ENCODE data around the gene IFNAR2. TPM values are rescaled to one million over a fixed set of nuclear protein-coding genes. Genes with fewer than 3 reads are reported as not detected.

Gene IFNAR2
- total and polyA plus RNA-seq, 2 experiments from 2014 or later: 16.8 to 18.2 TPM

DNA sequence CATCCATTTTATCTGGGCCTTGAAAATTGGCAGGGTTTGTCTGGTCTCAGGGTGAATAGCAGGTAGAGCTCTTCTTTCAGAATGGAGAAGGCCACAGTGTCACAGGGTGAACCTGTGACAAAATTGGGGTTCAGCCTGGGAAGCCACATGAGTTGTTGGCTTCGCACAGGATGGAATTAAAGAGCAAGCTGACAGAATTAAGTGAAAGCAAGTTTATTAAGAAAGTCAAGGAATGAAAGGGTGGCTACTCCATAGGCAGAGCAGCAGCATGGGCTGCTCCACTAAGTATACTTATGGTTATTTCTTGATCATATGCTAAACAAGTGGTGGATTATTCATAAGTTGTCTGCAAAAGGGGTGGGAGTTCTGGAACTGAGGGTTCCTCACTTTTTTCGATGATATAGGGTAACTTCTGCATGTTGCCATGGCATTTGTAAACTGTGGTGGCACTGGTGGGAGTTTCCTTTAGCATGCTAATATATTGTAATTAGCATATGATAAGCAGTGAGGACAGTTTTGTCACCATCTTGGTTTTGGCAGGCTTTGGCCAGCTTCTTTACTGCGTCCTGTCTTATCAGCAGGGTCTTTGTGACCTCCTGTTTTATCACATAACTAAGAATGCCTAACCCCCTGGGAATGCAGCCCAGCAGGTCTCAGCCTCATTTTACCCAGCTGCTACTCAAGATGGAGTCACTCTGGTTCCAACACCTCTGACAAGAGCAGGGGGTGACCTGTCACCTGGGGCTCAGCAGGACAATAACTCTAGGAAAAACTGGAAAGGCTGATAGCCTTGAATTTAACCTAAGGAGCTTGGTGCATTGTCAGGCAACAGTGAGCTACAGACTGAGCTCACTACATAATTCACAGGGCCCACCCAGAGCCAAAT lies 5.1 kb downstream of the IFNAR2 start (continued):
- TF ChIP-seq REST (IDR thresholded peaks at IDR 0.05; ENCODE audit: unreplicated experiment) (no peak), CTCF (conservative IDR thresholded peaks at IDR 0.05; ENCODE audit: low read depth in 2 of 2) (no peak), EZH2phosphoT487 (IDR thresholded peaks at IDR 0.05; ENCODE audit: unreplicated experiment) (no peak), STAT1 (IDR thresholded peaks at IDR 0.05; ENCODE audit: unreplicated experiment) (no peak), NANOG (IDR thresholded peaks at IDR 0.05; ENCODE audit: borderline replicate concordance) (no peak), CREB1 (CRISPR knock-in tag; IDR thresholded peaks at IDR 0.05; ENCODE audit: low read depth) (no peak), EZH2 (IDR thresholded peaks at IDR 0.05; ENCODE audit: low read depth, unreplicated experiment) (no peak), ZNF331 (CRISPR knock-in tag; IDR thresholded peaks at IDR 0.05; ENCODE audit: low read depth) (no peak), ZNF114 (CRISPR knock-in tag; IDR thresholded peaks at IDR 0.05) (no peak)

- H3K36me3 Mint-ChIP-seq (ENCODE audit: low read depth): peaks cover 52% of the 10 kb centered on the region
- peaks cover 20% of the 10 kb centered on the region for H3K4me1 ChIP-seq (ENCODE audit: insufficient read depth)
Observed at GRCh38 chr21:33236013-33236686, 6.4 kb downstream of the IFNAR2 start.

More at GRCh38 chr21:33236013-33236686, 6.4 kb downstream of the IFNAR2 start:
- TF ChIP-seq ZNF331 (CRISPR knock-in tag; IDR thresholded peaks at IDR 0.05; ENCODE audit: low read depth) (no peak), REST (IDR thresholded peaks at IDR 0.05; ENCODE audit: unreplicated experiment) (no peak), STAT1 (IDR thresholded peaks at IDR 0.05; ENCODE audit: unreplicated experiment) (no peak), CTCF (conservative IDR thresholded peaks at IDR 0.05; ENCODE audit: low read depth in 2 of 2) (no peak), JUNB (IDR thresholded peaks at IDR 0.05; ENCODE audit: unreplicated experiment) (no peak)
- DNase-seq (ENCODE audit: low spot score): no peak
- H3K4me3 ChIP-seq: no peak overlapping the region
- 0 out of 2 replicates have a peak, but pooled peaks cover 3% of the 10 kb centered on the region for H4K20me1 ChIP-seq (replicated peaks; ENCODE audit: insufficient read depth)
- peaks cover 10% of the 10 kb centered on the region for H3K27me3 Mint-ChIP-seq (ENCODE audit: insufficient read depth, low read depth, poor library complexity)
- H3K36me3 ChIP-seq (ENCODE audit: insufficient read depth): peaks cover 11% of the 10 kb centered on the region; the same call in 1 of the 2 replicates
- no peak overlapping the region for H3K27ac Mint-ChIP-seq
- no peak overlapping the region for H3K27ac ChIP-seq (ENCODE audit: low read depth)
- H3K4me1 Mint-ChIP-seq: peaks cover 25% of the 10 kb centered on the region
- H3K79me2 ChIP-seq (replicated peaks; ENCODE audit: insufficient read depth): peaks cover 49% of the 10 kb centered on the region
- no peak overlapping the region for H2AFZ ChIP-seq
- peaks cover 44% of the 10 kb centered on the region for H3K9me3 Mint-ChIP-seq
- no peaks in the 10 kb centered on the region for H3K9me2 ChIP-seq (ENCODE audit: insufficient read depth)
- H3K4me3 Mint-ChIP-seq: no peak overlapping the region
- 0 out of 2 replicates have a peak, but pooled peaks cover 3% of the 10 kb centered on the region for H3F3A ChIP-seq (replicated peaks; ENCODE audit: low read depth)
- H3K4me2 ChIP-seq: no peak overlapping the region
- no peak for ATAC-seq
- peaks cover 2% of the 10 kb centered on the region; the same call in 1 of the 2 replicates for H3K27me3 ChIP-seq (ENCODE audit: insufficient read depth)
